Right kidney (tissue), 1 donor: ENCODE measurements around the gene NRCAM.

Experiments used
- DNase-seq: peaks from one replicate; pipeline ENCODE4 v3.0.0-alpha.2; 2016

The NRCAM gene

GRCh38 chr7:108122181-108122580, 334.1 kb downstream of the NRCAM start:
- DNase-seq, result no peak

- no peak for DNase-seq
Observed at GRCh38 chr7:108120933-108121332, 335.3 kb downstream of the NRCAM start.

GRCh38 chr7:108120196-108120595, 336.0 kb downstream of the NRCAM start:
- no peak for DNase-seq

GRCh38 chr7:108118959-108119358, 337.3 kb downstream of the NRCAM start:
- DNase-seq, result no peak

- DNase-seq, result no peak
Observed at GRCh38 chr7:108114117-108114841, 342.0 kb downstream of the NRCAM start.

- DNase-seq, result no peak
Observed at GRCh38 chr7:108112683-108113082, 343.6 kb downstream of the NRCAM start.

GRCh38 chr7:108109221-108109908, 346.9 kb downstream of the NRCAM start:
- DNase-seq, result peak; percentile 9

- no peak for DNase-seq
Observed at GRCh38 chr7:108108131-108108530, 348.1 kb downstream of the NRCAM start.

GRCh38 chr7:108104324-108104723, 351.9 kb downstream of the NRCAM start:
- no peak for DNase-seq

GRCh38 chr7:108103558-108104298, 352.5 kb downstream of the NRCAM start:
- DNase-seq, result no peak

GRCh38 chr7:108102671-108103312, 353.4 kb downstream of the NRCAM start:
- no peak for DNase-seq

GRCh38 chr7:108101759-108102158, 354.5 kb downstream of the NRCAM start:
- no peak for DNase-seq

GRCh38 chr7:108099713-108100112, 356.5 kb downstream of the NRCAM start:
- no peak for DNase-seq

GRCh38 chr7:108097703-108098102, 358.5 kb downstream of the NRCAM start:
- no peak for DNase-seq
